T-helper 9 cell (primary cell): Measurements from ENCODE around the gene CFAP97D1.

ENCODE experiments used
- DNase-seq: peaks from one replicate; pipeline ENCODE4 v3.0.0-alpha.2; 2020
- total RNA-seq, 2 donors: gene quantifications; one replicate each; lab custom pipeline; 2026; lab: John Stamatoyannopoulos, UW

Gene CFAP97D1
- 0 to 0.14 reads per million in 2 donors for total RNA-seq

DNA sequence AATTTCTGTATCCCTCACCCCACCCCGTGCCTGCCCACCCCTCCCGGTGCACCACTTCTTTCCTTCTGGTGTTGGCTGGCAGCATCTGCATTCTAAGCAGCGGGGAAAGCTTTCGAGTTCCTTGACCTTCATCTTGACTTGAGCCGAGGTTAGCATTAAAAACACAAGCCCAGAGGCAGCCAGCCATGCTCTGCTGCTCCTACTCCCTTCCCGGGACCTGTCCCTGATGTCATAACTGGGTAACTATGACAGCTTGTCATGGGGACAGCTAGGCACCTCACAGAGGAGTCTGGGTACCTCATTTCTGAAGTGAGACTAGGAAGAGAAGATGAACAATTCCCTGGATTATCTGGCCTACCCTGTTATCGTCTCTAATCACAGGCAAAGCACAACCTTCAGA, at the start of gene CFAP97D1:
Gene CFAP97D1 (plus strand): TSS at position 301 of the 400 bp plus-strand sequence. CDS start 28 bp downstream, at position 329.
- no peak for DNase-seq

DNA sequence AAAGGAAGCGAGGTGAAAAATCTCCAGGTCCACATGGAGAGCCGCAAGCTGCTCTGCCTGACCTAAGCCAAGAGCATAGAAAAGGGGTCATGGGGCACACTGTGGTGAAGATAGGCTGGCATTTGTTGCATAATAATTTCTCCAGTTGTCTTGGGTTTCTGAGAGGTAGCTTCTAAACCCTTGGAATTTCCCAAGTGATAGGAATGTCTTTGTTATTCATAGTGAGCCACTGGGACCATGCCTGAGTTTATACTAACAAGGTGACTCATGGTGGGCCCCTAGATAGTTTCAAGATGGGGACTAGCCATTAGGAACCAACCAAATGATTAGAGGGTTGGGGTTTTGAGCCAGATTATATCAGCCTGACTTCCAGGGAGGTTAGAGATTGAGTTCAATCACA, 47.3 kb upstream of the CFAP97D1 start:
- DNase-seq, result no peak

DNA sequence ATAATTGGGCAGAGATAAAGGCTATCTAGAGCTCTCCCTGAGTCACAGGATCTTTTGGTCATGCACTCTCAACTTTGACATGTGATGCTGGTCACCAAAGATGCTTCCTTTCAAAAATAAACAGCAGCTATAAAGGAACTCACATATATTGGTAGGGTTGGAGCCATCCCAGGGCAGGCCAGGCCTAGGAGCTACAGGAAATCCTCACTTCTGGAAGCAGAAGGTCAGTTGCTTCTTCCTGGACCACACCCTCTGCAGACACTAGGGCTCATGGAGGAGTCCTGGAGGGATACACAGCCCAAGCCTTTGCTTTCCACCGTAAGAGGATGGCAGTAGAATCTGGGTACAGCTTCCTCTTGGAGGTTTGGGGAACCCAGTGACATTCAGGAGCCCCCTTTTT, 46.3 kb upstream of the CFAP97D1 start:
- no peak for DNase-seq

DNA sequence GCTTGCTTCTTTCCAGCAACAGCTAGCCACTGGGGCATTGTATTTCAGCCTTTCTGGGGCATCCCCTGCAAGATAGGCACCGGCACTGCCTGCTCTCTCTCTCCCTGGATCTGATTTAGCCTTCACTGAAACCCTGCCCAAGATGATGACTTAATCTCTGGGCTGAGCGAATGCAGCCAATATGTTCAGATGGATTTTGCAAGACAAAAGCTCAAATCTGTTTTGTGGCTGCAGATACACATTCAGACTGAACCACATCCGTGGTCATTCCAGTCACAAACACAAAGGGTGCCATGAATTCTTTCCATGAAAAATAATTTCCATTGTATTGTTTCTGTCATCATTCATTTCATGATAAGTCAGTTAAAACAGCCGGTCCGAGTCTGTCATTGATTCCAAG, 45.9 kb upstream of the CFAP97D1 start:
- no peak for DNase-seq

DNA sequence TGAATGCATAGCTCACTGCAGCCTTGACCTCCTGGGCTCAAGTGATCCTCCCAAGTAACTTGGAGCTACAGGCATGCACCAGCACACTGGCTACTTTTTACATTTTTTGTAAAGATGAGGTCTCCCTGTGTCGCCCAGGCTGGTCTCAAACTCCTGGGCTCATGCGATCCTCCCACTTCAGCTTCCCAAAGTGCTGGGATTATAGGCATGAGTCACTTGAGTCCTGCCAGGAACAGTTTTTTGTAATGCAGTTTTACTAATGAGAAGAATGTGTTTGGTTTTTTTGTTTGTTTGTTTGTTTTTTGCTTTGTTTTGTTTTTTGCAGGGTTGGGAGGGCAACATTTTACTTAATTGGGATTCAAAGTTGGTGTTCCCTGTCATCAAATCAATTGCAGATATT, 43.8 kb upstream of the CFAP97D1 start:
- DNase-seq, result no peak

DNA sequence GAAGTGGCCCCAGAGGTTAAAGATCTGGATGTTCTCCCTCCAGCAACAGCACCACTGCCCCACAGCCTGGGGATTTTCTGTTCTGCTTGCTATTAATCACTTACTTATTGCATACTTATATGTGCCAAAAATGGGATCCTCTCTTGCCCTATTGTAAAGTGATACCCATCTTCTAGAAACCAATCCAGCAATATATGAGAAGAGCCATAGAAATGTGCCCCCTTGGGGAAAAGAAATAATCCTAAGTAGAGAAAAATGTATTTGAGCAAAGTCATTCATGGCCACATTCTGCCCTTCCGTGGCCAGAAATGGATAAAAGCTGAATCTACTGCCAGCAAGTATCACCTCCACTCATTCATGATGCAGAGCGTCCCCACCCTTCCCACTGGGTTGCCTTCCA, 42.5 kb upstream of the CFAP97D1 start:
- DNase-seq, result no peak

DNA sequence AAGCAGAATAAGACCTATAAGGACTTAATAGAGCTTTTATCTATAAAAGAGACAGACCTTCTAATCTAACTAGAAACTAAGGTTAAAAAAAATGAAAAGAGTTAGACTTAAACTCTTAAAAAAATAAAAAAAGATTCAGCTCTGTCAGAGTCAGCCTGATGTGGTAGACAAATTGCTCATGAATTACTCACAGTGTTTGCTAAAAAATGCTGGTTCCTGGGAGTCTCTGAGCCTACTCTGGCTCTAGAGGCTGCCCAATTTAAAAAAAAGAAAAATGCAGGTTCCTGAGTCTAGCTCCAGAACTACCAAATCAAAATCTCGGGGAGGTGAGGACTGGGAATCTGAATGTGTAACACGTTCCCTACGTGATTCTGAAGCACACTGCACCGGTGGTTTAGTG, 39.7 kb upstream of the CFAP97D1 start:
- no peak for DNase-seq

DNA sequence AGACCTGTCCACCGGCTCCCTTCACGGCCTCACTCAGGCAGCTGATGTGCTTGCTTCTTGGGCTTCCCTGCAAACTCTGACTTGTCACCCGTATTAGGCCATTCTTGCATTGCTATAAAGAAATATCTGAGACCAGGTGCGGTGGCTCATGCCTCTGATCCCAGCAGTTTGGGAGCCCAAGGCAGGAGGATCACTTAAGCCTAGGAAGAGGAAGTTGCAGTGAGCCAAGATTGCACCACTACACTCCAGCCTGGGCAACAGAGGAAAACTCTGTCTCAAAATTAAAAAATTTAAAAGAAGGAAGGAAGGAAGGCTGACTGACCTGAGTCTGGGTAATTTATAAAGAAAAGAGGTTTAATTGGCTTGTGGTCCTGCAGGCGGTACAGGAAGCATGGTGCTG, 38.6 kb upstream of the CFAP97D1 start:
- no peak for DNase-seq

DNA sequence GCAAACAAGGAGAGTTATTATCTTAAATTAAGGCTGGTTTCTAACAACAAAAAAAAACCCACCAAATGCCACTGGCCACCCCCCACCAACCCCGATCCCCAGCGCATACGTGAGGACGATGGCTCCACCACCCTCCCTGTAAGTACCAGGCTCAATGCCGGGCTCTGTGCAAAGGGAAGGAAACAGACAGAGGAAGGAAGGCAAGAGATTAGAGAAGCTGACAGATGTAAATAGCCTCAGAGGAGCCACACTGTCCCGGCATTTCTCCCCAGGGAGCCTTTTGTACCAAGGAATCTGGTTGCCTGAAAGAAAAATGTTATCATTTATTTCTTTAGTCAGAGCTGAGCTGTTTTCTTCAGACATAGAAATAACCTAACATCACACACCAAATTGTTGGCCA, 34.7 kb upstream of the CFAP97D1 start:
- DNase-seq, result no peak

DNA sequence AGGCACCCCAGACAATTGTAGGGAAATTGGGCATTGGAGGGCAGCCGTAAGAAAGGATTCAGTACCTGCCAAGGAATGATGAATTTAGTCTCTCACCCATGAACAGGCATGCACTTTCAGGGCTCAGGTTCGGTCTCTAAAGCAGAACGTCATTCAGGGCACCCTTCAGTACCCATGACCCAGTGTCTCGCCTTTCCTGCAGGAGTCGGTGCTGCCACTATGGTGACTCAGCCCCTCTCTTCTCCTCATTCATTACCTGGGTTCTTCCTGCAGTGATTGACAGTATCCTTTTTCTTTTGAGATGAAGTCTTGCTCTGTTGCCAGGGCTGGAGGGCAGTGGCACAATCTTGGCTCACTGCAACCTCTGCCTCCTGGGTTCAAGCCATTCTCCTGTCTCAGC, 30.1 kb upstream of the CFAP97D1 start:
- DNase-seq, result no peak

DNA sequence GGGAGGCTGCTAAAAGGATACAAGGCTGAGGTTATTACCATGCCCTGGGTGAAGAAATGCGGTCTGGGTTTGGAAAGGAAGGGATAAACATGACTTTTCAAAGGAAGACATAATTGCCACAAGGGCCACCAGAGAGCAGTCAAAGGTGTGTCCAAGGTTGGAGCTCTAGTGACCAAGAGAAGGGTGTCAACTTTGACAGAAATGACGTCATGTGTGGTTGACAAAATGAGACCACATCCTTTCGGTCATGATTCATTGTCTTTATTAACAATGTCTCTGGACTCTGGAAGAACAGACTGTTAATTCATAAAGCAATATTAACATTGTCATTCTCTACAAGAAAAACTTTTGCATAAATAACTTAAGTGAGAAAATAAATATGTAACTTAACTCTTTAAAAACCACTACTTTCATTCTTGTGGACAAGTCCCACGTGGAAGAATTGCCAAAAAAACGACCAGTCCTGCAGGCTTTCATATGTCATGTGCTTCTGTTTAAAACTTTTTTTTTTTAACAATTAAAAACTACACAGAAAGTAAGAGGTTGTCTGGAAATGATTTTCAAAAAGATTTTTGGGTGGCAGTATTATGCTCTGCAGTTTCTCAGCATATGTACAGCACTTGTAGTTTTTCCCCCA, 26.6 kb upstream of the CFAP97D1 start:
- no peak for DNase-seq

DNA sequence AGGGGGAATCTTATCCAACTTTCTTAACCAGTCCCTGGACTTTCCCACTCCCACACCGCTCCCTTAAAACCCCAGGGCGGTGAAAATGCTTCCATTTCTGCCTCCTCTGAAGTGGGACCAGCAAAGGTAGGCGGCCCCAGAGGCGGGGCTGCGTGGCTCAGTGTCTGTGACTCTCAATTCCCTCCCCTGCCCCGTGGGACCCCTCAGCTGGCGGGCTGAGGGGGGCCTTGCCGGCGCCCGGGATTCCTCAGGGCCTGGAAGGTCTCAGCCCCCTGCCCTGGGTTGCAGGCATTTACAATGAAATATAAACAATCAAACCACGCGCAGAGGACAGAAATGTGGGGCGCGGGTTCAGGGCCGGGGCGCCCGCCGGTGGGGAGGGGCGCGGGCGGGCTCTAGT, 25.3 kb upstream of the CFAP97D1 start:
- DNase-seq, result no peak

DNA sequence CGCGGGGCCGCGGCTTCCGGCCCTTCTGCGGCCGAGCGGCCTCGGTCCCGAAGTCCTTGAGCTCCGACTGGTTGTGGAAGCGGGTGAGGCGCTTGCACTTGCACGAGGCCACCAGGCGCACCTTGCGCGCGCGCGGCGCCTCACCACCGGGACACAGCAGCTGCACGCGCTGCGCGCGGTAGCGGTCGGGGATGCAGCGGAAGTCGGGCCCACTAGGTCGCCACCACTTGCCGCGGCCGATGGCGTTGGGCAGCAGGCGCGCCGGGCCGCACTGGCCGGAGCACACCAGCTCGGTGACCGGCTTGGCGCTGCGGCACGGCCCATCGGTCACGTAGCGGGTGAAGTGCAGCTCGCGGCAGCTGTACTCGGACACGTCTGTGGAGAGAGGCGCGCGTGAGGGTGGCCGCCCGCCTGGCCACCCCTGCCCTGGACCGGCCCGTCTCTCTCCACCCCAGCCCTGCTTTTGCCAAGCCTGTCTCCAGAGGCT, 24.8 kb upstream of the CFAP97D1 start:
- DNase-seq, result no peak

DNA sequence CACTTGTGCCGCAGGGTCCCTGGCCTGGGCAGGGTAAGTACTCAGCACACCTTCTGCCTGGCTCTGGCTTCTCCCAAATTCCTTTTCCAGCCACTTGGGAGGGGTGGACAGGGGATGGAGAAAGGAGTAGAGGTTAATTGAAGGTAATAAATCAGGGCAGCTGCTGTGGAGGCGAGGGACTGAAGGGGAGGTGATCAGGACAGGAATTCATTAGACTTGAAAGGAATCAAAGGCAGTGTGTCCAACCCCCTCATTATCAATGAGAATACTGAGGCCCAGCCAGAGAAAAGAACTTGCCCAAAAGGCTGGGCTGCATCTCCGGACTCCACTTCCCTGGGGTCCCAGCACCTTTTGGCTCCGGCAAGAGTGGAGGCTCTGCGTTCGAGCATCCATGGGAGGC, 24.0 kb upstream of the CFAP97D1 start:
- DNase-seq, result no peak

DNA sequence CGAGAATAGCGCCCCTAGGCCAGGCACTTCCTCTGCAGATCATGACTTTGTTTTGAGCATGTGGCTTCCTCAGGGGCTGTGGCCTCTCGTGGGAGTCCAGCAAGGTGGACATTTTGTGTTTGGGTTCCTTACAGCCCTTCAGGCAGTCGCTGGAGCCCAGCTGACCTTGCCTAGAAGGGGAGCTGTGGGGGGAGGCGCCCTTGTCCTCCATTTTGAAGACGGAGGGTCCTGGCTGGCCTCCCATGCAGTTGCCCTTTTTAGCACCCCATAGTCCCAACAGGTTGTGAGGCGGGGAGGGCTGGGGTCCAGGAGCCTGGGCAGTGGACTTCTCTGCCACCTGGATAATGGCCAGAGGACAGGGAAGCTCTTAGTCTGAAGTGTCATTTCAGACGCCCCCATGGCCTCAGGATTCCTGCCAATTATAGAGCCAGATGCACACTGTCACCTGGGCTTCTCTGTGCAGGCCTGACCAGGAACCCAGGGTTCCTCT, 23.0 kb upstream of the CFAP97D1 start:
- no peak for DNase-seq

DNA sequence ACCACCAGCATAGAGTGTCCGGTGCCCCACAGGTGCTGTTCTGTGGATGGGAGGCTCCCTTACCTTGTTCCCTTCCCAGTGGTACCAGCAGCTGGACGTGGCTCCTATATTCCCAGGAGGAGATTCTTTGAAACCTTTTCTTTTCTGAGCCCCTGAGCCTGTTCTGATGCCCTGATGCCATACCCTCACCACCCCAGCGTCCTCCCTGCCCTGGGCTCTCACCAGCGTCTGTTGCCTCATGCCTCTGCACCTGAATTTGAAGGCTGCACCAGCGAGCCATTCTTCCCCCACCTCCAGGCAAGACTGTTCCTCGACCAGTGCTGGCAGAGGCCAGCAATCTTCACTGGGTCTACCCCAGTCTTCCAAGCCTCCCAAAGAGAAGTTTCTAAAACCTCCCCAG, 22.1 kb upstream of the CFAP97D1 start:
- DNase-seq, result no peak

DNA sequence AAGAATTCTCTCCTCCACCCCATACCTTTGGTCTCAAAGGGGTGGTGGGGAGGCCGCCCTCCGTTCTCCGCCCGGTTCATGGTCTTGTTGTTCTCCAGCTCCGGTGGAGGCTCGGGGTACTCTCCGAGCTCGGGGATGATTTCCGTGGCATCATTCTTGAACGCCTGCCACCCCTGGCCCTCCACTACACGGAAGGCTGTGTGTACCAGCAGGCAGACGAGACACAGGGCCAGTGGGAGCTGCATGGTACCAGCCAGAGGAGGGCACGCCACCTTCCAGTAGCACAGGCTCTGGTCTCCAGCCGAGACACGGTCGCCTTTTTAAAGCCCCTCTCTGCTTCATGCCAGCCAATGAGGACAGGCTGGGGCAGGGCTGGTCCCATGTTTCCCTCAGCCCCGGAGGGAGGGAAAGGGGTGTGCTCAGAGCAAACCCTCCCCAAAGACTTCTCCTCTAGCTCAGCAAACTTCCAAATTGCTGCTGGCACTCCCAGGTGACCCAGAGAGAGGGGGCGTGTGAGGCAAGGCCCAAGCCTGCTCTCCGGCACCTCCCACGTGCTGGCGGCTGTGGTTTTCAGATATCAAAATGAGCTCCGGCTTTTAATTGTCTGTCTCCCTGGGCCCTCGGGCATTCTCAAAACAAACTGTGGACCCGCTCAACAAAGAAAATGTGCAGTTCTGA, 21.6 kb upstream of the CFAP97D1 start, which contains the start of gene SOST:
Gene SOST (minus strand): TSS at position 295 of the 678 bp plus-strand sequence. CDS start 50 bp downstream, at position 245.
- DNase-seq, result no peak

DNA sequence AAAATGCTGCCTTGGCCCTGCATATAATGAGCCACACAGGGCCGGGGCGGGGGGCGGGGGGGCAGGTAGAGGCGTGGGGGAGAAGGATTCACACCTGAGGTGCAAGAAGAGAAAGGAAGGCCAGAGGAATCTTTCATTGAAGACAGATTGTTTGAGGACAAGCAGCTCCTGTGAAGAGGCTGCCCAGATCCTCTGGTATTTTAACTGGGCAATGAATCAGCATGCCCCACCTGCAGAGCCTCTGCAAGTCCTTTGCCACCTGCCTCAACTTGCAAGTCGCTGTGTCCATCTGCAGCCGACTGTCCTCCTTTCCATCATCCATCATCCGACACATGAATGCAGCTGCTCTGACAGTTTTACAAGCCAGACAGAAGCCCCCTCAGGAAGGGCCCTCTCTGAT, 20.4 kb upstream of the CFAP97D1 start:
- no peak for DNase-seq

DNA sequence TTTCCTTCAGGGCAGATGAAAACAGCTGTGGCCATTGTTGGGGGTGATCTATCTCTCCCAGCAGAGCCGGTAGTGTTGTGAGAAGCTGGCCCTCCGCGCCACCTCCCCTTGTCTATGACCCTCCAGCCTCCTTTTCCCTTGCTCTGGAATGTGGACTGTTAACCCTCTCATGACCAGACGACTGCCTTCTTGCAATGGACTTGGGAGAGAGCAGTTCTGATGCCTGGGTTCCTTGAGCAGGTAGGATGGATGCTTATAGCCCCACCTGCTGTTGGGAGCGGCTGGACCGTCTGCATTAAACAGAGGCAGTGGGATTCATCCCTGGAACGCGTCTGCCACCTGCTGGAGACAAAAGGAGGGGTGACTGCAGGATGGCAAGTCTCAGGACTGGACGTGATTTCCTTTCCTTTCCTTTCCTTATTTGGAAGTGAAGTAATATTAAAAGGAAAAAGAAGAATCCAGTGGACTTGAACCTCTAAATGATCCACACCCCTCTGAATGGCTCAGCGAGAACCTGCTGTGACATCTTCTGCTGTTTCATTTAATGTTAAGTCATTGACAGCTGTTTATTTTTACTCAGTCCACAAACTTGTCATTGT, 19.9 kb upstream of the CFAP97D1 start:
- peak; percentile 89 for DNase-seq

DNA sequence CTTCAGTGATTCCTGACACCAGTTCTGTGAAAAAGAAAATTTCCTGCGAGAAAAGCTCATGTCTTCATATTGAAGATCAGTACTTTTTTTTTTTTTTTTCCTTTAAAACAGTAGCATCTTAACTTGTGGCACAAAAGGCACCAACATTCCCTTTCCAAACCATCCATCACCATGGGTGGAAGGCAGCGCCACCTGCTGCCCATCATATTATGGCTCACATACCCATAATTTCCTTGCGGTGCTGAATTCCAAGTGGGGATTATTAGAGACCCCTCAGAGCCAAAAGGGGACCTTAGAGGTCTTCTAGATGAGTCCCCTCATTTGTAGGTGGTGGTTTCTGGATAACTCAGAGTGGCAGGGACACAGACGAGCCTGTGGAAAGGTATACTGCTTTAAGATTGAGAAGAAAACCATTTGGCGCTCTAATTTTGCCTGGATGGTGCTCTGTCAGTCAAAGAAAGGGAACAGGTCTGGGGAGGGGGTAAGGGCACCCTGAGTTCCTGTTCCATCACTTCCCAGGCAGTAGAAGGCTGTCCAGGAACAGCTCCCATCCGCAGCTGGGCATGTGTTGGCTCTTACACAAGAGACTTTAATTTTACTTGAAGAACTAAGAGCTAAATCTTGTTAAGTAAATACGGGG, 13.7 kb upstream of the CFAP97D1 start:
- DNase-seq, result peak; percentile 49

DNA sequence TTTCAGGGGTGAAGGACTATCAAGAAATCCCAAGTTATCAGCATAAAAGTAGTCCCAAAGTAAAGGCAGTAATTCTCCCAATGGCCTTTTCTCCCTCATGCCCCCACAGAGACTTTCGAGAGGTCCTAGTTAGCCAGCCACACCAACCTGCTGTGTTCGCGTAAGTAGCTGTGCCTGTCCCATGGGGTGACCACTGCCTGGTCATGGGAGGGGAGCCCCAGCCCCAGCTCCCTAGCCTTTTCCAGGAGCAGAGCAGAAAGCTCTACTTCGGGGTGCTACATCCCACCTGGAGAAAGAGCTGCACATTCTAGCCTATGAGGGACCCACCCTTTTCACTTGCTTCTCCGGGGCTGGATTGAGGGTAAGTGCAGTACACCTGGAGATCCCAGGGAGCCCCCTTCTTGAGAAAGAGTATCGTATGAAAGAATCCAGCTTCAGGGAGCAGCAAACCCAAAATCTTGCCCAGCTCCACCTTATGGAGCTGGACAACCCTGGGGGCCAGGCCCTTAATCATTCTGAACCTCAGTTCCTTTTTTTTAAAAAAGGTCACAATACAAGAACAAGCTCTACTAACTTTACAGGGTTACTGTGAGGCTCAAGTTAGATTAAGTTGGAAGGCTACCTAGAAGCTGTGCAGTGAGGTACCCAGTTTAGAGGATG, 13.1 kb upstream of the CFAP97D1 start:
- no peak for DNase-seq

DNA sequence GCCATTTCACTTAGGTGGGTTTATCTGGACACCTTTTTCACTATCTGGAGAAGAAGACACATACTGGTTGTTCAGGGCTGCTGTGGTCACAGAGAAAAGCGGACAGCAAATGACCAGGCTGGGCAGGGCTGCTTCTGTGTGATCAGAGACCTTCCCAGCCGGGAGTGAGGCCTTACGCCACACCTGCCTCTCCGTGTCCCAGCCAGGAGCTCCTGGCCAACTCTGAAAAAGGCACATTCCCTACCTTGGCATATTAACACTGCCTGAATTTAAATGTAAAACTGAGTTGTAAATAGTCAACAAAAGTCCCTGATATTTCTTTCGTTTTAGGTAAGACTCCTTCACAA, 12.5 kb upstream of the CFAP97D1 start:
- no peak for DNase-seq

DNA sequence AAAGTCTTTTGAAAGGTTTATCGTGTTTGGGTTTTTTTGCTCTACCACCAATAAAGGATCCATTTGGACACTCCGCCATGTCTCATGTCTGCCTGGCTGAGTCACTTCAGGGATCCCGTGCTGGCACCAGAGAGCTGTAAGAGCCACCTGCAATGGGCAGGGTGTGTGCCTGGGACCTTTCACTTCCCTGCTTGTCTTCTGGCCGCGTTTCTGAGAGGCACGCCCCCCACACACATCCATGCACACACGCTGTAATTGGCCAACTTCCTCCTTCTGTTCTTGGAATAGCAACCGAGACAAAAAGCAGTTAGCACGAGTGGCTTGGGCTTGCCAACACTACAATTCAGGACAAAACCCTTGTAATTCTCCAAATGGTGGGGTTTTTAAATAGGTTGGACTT, 11.9 kb upstream of the CFAP97D1 start:
- no peak for DNase-seq
